ENCODE data around the gene AGBL1. TPM values are rescaled to one million over a fixed set of nuclear protein-coding genes. Genes with fewer than 3 reads are reported as not detected.
A peak's percentile ranks its signal among the peaks of the same experiment; 100 is the strongest.
"Not testable (repeated sequence)": the region's sequence is repeated elsewhere in the genome, so short reads cannot be mapped to it uniquely, and the experiment has no call there.

AGBL1 gene
- total RNA-seq, 1 donor = not detected

GRCh38 chr15:86876387-86876944, 796.8 kb downstream of the AGBL1 start:
- no peak for TF ChIP-seq CTCF (IDR thresholded peaks at IDR 0.05; ENCODE audit: insufficient read depth, low read length)
- no peak for DNase-seq (ENCODE audit: low read depth)

GRCh38 chr15:86877171-86877631, 797.5 kb downstream of the AGBL1 start:
- DNase-seq (ENCODE audit: low read depth) = no peak
- H3K4me3 ChIP-seq (ENCODE audit: low read depth, low read length) = no peak overlapping the region
- no peak for TF ChIP-seq CTCF (IDR thresholded peaks at IDR 0.05; ENCODE audit: insufficient read depth, low read length)

More at GRCh38 chr15:86876387-86876944, 796.8 kb downstream of the AGBL1 start:
- H3K4me3 ChIP-seq (ENCODE audit: low read depth, low read length) = no peak overlapping the region

- H3K4me3 ChIP-seq (ENCODE audit: low read depth, low read length); DNase-seq (ENCODE audit: low read depth): not testable (repeated sequence)
Measured at GRCh38 chr15:86878844-86879243, 799.2 kb downstream of the AGBL1 start.

GRCh38 chr15:86879250-86880229, 799.9 kb downstream of the AGBL1 start:
- H3K4me3 ChIP-seq (ENCODE audit: low read depth, low read length) = no peak overlapping the region
- DNase-seq (ENCODE audit: low read depth) = no peak
- no peak for TF ChIP-seq CTCF (IDR thresholded peaks at IDR 0.05; ENCODE audit: insufficient read depth, low read length)

- no peak for DNase-seq (ENCODE audit: low read depth)
- H3K4me3 ChIP-seq (ENCODE audit: low read depth, low read length) = no peak overlapping the region
- TF ChIP-seq CTCF (IDR thresholded peaks at IDR 0.05; ENCODE audit: insufficient read depth, low read length) = no peak
Measured at GRCh38 chr15:86885616-86886015, 805.9 kb downstream of the AGBL1 start.

- DNase-seq (ENCODE audit: low read depth) = peak; percentile 22
- no peak for TF ChIP-seq CTCF (IDR thresholded peaks at IDR 0.05; ENCODE audit: insufficient read depth, low read length)
- no peak overlapping the region for H3K4me3 ChIP-seq (ENCODE audit: low read depth, low read length)
Measured at GRCh38 chr15:86892774-86893449, 813.2 kb downstream of the AGBL1 start.

- TF ChIP-seq CTCF (IDR thresholded peaks at IDR 0.05; ENCODE audit: insufficient read depth, low read length) = no peak
- no peak overlapping the region for H3K4me3 ChIP-seq (ENCODE audit: low read depth, low read length)
- no peak for DNase-seq (ENCODE audit: low read depth)
Measured at GRCh38 chr15:86894269-86894668, 814.6 kb downstream of the AGBL1 start.

Measured in fibroblast of the aortic adventitia (primary cell).